HG03442 (cell line): ENCODE measurements around the gene USH2A.

Experiments
- ATAC-seq: cut with Tn5 transposase; IDR thresholded peaks from one replicate; pipeline ENCODE4 v1.9.1; 2021; ENCODE audit warnings: mild to moderate bottlenecking, moderate library complexity; ENCODE audit not compliant: unreplicated experiment

Gene USH2A, protein sequence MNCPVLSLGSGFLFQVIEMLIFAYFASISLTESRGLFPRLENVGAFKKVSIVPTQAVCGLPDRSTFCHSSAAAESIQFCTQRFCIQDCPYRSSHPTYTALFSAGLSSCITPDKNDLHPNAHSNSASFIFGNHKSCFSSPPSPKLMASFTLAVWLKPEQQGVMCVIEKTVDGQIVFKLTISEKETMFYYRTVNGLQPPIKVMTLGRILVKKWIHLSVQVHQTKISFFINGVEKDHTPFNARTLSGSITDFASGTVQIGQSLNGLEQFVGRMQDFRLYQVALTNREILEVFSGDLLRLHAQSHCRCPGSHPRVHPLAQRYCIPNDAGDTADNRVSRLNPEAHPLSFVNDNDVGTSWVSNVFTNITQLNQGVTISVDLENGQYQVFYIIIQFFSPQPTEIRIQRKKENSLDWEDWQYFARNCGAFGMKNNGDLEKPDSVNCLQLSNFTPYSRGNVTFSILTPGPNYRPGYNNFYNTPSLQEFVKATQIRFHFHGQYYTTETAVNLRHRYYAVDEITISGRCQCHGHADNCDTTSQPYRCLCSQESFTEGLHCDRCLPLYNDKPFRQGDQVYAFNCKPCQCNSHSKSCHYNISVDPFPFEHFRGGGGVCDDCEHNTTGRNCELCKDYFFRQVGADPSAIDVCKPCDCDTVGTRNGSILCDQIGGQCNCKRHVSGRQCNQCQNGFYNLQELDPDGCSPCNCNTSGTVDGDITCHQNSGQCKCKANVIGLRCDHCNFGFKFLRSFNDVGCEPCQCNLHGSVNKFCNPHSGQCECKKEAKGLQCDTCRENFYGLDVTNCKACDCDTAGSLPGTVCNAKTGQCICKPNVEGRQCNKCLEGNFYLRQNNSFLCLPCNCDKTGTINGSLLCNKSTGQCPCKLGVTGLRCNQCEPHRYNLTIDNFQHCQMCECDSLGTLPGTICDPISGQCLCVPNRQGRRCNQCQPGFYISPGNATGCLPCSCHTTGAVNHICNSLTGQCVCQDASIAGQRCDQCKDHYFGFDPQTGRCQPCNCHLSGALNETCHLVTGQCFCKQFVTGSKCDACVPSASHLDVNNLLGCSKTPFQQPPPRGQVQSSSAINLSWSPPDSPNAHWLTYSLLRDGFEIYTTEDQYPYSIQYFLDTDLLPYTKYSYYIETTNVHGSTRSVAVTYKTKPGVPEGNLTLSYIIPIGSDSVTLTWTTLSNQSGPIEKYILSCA (N-terminal part only)

DNA sequence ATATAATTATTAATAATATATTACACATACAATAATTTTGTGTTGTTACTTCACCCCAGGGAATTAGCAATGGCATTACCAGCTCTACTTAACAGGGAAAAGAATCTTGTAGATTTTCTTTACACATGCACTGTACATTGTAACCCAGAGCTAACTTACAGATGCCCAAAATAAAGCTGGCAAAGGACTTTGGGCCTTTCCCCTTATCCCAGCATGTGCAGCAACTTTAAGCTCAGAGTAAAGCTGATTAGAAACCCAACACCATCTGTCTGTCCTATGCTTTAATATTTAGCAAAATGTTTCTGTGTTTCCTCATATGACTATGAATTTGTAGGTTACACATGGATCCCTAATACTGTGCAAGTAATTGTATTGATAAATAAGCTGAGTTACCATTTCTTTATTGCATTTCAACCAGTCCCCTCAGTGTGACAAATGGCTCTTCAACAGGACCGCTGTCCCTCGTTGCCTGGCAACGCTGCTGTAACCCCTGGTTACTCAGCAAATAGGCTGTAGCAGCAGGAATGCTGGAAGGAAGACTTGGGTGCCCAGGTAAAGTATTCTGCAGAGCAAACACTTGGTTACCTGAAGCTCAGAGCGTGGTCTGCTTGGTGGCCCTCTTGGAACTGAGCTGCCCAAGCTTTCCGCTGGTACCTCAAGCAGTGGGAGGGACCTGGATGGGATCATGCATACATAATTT, at the start of gene USH2A:
TSS of gene USH2A (minus strand) at position 628 of the 700 bp plus-strand sequence. CDS start 1,112 bp downstream, outside the sequence.
- no peak for ATAC-seq

DNA sequence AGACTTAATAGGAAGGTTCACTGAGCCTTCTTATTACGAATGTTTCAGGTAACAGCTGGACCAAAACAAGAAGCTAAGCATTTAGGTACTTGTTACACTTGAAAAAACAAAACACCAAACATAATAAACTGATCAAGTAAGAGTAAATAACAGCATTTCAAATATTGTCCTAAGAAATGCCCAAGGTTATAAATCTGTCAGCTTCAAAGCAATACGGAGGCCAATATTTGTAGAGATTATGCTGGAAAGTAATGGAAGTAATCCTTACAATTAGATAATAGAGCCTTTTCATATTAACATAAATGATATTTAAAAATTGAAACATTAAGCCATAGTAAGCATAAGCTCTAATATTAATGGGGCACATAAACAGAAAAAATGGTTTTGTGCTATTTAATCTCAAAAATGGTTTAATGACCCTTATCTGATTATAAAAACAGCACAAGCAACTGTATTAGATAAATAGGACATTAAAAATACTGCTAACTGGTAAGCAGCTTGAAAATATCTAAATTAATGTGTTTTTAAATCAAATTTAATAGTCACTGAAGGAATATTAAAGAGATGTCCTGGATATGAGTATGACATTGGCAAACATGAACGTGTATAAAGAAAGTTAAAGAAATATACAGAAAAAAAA, 43.0 kb upstream of the USH2A start:
- ATAC-seq, result no peak

DNA sequence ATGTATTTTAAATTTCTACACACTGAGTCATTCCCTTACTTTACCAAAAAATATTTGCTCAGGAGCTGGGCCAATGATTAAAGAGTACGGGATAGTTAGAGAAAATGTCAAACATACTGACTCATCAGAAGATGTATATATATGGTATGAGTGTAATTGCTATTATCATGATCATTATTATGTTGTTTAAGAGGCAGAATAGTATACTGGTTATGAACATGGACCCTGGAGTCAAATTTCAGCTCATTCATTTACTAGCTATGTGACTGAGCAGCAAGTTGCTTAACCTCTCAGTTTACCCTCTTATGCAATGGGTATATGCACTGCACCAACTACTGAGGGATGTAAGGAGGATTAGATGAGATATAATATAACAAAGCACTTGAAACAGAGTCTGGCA, 41.2 kb upstream of the USH2A start:
- ATAC-seq, result no peak

DNA sequence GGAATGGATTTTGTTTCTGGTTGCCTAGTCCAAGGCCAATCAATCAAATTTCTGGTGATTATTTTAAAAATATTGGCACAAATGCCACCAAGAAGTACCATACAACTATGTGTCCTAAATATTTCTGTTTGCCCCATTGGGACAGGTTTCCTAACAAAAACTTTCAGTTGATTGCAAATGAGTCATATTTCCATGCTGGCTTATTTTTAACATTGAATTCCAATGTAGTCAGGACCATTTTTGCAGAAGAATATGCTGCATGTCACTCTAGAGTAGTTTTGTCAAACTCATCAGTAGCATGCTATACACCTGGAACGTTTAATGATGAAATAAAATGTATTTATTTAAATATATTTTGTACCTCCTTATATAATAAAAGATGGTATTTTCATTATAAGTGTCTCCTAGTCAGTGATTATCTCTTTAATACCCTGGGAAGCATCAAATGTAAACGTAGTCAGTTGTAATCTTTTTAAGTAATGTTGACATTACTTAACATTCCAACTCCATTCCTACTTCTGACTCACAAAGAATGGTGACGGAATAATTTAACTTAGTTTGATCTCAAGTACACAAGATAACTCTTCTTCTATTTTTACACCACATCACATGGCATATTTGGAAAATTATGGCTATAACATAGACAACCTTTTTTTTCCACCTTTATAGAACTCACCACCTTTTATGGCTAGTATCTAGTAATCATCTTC, 39.0 kb upstream of the USH2A start:
- ATAC-seq, result no peak

DNA sequence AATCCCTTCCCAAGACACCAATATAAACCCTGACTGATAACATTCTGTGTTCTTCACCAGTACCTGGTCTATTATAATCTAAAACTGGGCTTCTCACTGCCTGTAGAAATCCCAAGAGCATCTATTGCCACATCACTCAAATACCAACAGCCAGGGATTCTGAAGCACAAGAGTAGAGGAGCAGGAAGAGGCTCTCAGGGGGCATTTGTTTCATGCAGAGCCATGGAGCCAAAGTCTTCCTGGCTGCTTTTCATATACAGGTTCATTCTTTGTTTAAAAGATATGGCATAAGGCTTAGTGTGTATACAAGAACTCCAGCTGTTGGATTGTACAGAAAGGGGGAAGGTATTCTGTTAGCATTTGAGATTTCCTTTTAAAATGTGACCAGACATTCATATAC, 38.2 kb upstream of the USH2A start:
- no peak for ATAC-seq

DNA sequence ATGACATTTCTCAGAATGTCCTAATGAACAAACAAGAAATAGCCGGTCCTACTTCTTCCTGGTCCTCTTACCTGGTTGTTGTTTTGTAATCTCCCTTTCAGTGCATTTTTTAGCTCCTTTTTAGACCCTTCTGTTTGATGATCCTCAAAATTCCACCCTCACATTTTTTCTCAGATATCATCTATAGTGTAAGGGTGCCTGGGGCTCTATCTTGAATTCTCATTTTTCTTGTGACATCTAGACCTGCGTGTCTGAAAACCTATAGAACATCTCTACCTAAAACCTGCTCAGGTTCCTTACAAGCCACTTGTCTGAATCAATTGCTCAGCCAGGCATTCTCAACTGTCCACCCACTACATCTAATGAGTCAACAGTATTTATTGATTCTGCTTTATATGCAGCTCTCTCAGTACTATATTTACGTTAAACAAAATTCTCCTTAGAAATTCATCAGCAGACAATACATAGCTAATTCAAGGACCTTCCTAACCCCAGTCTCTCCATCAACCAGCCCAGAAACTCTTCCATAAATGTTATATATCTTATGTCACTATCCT, 36.5 kb upstream of the USH2A start:
- ATAC-seq, result no peak

DNA sequence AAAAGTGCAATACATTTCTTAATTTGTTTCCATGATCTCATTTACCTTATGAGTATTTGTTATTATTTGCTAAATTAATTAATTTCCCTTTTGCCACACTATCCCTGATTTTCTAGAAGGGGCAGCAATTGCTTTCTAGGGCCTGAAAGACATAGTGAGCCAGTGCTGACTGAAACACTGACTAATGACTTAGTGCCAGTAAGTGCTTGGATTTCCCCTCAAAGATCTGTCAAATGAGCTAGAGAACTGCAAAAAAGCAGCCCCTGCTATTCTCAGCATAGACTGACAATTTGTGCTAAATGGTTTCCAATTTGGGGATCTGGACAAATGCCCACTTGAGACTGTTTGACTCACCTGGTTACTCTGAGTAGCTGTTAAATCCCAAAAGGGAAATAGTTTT, 35.6 kb upstream of the USH2A start:
- ATAC-seq, result no peak

DNA sequence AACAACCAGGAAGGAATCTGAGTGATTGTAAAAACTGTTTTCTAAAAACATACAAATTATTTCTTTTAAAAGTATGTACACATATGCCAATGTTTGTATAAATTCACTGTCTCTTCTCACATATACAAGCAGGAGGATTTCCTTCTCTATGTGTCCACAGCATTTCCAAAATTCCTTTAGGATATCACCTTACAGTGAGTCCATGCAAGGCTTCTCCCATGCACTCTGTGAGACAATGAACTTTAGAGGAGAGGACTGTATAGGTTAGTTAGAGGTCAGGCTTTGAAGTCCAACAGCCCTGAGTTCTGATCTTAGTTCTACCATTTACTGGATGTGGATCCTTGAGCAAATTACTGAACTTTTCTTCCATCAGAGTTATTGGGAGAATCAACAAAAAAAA, 34.1 kb upstream of the USH2A start:
- no peak for ATAC-seq

DNA sequence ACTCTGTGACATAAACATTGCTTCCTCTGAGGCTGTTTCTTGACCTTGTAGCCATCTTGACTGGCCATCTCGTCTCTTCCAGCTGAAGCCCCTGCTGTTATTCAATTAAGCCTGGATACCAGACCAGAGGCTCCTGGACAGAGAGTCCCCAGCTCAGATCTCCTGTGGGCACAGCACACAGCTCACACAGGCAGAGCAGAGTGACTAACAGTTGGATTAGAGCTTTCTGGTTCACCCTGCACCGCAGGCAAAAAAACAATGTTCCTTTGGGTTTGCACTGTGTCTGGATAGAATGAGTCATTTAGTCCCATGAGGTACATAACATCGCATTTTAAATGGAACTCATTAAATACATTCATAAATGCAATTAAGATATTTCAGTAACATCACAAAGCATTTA, 33.4 kb upstream of the USH2A start:
- ATAC-seq, result no peak

DNA sequence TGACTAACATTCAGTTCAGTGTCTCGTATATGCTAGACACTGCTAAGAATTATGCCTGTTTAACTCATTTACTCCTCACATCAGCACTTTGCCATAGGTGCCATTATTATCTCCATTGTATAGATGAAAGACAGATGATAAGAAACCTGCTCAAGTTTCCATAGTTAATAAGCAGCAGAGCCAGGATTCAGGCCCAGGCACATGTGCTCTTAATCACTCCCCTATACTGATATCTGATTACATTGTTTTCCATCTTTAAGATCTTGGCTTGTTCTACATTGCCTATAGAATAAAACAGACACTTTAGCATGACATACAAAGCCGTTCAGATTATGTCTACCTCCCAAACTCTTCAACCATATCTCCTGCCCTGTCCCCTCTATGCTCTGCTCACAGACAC, 30.5 kb upstream of the USH2A start:
- ATAC-seq, result no peak

DNA sequence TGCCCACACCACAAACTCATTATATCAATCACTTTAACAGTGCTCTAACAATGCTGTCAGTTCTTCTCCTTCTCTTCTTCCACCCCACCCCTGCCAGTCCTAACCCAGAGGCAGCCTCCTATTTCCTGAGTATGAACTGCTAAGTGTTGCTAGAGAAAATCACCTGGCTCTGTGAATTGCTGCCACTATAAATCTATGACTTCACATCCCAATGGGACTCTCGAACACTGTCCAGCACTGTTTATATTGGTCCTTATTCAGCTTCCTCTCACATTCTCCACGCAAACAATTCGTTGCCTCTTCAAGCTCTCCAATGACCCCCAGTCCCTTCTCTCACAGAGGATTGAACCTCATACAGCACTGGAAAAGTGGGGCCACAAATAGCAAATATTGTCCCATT, 27.0 kb upstream of the USH2A start:
- ATAC-seq, result no peak

DNA sequence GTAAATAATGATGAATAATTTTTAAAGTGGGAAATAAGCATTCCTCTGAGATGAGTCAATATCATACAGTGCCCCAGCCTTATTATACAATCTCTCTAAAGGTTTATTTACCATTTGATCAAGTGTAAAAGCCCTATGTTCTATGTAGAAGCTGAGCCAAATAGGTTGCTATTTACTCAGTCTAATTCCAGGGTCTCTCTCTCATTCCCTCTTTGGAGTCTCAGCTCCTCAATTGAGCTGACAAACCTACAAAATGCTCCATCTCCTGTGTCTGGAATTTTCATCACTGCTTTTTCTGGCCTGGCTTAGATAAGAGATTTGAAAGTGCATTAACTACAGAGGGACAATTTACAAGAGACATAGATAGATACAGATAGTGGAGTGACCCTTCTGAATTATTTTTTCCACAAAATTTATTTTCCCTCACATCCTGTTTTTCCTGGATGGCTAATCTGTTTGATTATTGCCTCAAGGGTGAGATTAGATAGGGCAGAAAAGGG, 24.8 kb upstream of the USH2A start:
- ATAC-seq, result no peak

DNA sequence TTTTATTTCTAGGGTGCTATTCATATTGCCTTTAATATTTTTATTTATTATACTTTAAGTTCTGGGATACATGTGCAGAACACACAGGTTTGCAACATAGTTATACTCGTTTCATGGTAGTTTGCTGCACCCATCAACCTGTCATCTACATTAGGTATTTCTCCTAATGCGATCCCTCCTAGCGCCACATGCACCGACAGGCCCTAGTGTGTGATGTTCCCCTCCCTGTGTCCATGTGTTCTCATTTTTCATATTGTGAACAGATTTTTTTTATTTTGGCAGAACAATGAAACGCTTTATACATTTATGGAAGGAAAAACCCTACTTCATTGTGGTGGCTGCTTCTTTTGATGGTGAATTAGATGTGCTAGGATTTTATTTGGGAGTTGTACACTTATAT, 14.4 kb upstream of the USH2A start:
- ATAC-seq, result no peak

DNA sequence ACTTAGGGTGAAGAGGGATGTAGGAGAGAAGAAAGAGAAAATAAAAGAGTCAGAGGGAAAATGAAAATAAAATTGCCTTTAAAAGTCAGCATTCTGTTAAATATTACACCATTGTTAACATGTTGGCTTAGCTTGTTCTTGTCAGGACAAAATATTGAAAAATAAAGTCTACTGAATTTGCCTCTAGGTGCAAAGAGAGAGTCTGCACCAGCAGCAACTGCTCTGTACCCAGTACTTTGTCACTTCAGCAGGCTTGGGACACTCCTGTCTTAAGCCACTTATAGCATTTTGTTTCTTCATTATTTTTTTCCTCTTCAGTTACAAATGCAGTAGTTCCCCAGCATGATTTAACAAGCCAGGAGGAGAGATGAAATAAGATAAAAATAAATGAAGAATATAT, 11.0 kb upstream of the USH2A start:
- ATAC-seq, result no peak

DNA sequence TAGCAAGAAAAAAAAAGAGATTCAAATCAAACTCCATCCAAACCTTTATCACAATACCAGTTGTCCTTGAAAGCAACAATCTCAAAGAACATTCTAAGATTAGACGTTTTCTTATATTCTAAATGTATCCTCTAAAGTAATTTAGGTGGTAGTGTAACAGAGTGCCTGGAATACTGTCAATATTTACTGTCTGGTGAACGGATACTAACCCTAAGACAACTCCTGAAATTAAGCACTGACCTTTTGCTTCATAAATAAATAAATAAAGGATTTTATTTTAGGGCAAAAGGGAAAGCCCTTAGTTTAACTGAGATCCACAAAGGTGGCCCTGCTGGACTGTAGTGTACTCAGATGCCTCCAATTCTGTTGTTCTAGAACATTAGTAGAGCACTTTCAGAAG, 9.9 kb upstream of the USH2A start:
- ATAC-seq, result no peak

DNA sequence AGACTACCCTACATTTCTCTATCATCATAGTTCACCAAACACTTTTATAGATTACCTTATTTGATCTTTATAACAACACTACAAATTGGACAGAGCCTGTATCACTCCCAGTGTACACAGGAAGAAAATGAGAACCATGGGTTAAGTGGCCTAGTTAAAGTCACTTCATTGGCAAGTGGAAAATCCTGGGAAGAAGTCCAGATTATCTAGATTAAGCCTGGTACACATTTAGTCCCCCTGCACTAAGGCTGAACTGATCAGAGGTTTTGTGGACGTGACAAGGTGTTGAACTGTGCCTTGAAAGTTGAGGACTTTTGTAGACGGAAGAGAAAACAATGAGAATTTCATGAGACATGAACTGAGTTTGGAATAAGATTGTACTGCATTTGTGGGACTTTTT, 7.5 kb upstream of the USH2A start:
- ATAC-seq, result no peak

DNA sequence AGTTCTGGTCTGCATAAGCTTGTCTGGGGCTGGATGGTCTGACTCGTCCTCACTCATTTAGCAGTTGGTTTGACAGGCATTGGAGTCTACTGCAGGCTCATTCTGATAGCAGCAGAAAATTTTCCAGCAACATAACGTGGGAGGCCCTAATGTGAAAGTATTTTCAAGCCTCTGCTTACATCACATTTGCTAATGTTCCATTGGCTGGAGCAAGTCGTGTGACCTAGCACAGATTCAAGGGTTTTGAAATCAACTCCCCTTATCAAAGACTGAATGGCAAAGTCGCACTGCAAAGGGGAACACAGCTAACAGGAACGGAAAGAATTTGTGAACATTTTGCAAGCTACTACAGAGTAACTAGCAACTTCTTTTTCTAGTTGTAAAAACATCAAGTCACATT, 2.3 kb upstream of the USH2A start:
- ATAC-seq, result no peak

DNA sequence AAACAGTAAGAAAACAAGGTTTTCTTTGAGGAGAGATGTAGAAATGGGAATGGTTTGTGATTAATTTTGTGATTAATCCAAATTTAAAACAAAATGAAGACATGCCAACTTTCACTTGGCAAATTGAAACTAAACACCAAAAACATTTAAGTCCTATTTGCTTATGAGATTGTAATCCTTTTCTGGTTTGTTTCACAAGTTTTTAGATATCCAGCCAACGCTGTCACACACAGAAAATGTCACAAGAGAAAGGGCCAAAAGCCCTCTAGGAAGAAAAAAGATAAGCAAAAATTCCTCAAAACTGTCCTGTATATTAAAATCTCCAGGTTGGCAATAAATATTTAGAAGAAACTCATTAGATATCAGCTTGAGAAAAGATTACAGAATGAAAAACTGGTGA, 2.5 kb downstream of the USH2A start:
- no peak for ATAC-seq

DNA sequence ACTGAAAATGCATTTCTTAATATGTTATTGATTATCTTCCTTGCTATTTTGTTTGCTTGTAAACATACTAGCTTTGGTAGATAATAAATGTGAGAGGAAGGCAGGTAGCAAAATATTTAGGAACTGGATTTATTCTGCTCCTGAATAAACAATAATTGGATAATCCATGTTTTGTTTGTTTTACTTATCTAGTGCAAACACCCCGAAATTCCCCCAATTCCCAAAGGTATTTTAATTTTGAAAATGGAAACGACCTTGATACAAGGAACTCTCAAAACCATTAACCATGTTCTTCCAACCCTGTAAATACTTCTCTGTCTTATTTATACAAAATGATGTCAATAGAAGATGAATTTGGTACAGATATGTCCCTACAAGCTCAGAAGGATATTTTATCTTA, 3.0 kb downstream of the USH2A start:
- no peak for ATAC-seq
